22Rv1 (cell line): ENCODE data around the gene TEX35.

Source experiments
- H3K27ac ChIP-seq: fragments of 450-650 bp; 2 replicates; pipeline ENCODE4 v1.5.1; 2017
- ZFX ChIP-seq: fragments of 450-650 bp; IDR thresholded peaks from 2 replicates; pipeline ENCODE4 v1.6.1; 2017; ENCODE audit warnings: antibody characterized with exemption, borderline replicate concordance
- TF ChIP-seq, protein P1 (sequence below): fragments of 450-650 bp; IDR thresholded peaks from 2 replicates; pipeline ENCODE4 v1.5.1; 2017; ENCODE audit warnings: mild to moderate bottlenecking

The TEX35 gene

DNA sequence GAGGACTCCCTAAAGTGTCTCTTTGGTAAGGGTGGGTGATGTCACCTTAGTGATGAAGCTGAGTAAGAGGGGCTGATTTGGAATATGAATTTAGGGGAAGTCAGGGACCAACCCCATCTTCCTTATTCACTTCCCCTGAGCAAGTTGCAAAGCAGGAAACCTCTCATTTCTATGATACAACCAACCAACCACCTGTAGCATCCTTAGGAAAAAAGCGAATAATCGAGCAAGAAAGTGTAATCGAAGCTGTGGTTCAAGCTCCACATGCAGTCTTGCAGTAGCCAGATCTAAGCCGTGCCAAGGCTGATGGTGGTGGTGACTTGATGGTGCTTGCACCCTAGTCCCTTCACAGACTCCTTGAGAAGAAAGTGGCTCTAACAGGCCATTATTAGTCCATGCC is 3.2 kb downstream of the TEX35 start:
- TF ChIP-seq, protein P1, sequence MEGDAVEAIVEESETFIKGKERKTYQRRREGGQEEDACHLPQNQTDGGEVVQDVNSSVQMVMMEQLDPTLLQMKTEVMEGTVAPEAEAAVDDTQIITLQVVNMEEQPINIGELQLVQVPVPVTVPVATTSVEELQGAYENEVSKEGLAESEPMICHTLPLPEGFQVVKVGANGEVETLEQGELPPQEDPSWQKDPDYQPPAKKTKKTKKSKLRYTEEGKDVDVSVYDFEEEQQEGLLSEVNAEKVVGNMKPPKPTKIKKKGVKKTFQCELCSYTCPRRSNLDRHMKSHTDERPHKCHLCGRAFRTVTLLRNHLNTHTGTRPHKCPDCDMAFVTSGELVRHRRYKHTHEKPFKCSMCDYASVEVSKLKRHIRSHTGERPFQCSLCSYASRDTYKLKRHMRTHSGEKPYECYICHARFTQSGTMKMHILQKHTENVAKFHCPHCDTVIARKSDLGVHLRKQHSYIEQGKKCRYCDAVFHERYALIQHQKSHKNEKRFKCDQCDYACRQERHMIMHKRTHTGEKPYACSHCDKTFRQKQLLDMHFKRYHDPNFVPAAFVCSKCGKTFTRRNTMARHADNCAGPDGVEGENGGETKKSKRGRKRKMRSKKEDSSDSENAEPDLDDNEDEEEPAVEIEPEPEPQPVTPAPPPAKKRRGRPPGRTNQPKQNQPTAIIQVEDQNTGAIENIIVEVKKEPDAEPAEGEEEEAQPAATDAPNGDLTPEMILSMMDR = no peak
- TF ChIP-seq ZFX = no peak
- H3K27ac ChIP-seq = no peak overlapping the region

DNA sequence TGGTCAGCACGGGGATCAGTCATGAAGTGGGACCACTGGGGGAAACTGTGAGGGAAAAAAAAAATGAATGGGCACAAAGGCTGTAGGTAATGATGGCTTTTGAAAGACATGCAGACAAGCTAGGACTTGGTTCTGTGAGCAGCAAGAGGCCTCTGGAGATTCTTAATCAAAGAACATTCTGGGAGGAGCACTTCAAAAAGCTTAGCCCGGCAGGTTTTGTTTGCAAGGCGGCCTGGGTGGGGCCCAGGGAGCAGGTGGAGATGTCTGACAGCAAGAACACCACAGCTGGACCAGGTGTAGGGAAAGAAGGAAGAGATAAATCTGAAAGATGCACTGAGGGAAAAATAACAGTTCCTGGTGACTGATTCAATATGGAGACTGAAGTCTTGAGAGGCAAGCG is 6.0 kb downstream of the TEX35 start:
- TF ChIP-seq ZFX = no peak
- H3K27ac ChIP-seq = no peak overlapping the region

DNA sequence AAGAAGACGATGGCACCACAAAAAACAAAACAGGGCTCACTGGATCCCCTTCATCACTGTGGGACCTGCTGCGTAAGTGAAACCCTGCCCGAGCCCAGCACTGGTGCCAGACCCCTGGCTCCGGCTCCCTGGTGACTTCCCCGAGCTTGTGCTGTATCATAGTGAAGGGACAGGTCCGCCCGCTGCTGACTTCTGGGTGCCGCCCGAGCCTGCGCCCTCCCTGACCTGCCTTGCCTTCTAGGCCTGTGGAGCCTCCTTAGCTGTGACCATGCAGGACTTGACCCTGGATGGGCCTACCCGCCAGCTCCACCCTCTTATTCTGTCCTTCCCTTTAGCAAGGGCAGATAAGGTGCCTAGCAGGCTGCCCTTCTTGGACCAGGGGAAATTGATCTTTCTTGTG is 7.9 kb downstream of the TEX35 start:
- no peak for TF ChIP-seq ZFX
- TF ChIP-seq, protein P1 = no peak
- H3K27ac ChIP-seq = no peak overlapping the region

DNA sequence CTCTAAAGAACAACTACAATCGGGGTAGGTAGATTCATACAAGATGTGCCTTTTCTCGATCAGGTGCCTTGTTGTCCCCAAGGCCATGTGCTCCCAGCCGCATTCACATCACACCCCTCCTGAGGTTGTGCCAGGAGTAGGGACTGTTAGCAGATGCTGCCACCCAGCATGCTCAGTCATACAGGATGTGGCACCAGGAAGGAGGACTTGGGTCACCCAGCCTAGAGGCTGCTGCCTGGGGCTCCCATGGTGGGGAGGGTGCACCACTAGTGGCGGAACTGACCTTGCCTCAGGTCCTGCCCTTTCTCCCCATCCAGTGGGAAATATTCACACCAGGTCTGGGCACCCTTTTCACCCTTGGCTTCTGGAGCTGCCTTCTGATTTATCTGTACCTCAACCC is 8.3 kb downstream of the TEX35 start:
- no peak for TF ChIP-seq ZFX
- TF ChIP-seq, protein P1 = no peak

DNA sequence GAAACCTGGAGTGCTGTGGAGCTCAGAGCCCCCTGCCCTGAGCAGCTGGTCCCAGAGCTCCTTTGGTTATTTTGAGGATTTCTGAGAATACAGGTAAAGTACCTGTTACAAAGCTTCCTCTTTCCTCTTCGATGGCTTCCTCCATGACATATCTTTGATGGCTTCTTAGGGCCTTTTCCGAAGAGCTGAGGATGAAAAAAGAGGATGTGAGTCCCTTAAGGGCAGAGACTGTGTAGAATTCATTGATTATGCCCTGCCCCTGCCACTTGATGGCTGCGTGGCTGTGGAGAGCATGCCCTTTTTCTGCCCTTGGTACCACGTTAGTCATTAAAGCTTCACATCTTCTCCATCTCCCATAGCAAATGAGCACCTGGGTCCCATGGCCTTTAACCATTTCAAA is 14.2 kb downstream of the TEX35 start:
- TF ChIP-seq, protein P1 = no peak
- no peak for TF ChIP-seq ZFX
- no peak overlapping the region for H3K27ac ChIP-seq

More for the DNA sequence above, 8.3 kb downstream of the TEX35 start:
- H3K27ac ChIP-seq = no peak overlapping the region

DNA sequence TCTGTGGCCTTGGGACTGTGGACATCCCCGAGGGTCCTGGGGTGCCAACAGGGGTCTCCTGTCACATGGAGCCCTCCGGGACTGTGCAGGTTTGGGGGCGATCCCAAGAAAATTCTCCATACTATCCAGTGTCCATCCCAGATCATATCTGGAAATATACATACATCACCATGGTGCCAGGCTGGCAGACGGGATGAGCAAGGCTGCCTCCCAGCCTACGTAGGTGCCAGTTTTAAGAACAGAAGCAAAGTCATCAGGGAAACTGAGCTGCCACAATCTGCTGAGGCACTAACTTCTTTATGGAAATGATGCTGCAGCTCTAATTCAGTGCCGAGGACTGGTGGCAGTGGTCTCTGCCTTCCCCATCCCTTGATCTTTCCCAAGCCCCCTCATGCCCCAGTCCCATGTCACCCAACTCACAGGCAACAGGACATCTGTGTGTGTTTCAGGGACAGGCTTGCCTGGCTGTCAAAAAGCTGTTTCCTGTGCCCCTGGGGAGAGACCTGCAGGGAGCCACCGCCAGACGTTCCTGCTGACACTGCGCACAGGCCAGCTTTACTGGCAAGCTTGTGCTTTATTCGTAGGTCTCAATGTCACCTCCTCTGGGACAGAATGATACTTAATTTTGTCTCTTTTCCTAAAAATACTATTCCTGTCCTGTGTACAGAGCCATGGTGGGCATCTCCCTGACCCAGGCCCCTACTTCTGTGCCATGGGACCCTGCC is 15.5 kb downstream of the TEX35 start:
- no peak for TF ChIP-seq ZFX
- TF ChIP-seq, protein P1 = no peak
- no peak overlapping the region for H3K27ac ChIP-seq

DNA sequence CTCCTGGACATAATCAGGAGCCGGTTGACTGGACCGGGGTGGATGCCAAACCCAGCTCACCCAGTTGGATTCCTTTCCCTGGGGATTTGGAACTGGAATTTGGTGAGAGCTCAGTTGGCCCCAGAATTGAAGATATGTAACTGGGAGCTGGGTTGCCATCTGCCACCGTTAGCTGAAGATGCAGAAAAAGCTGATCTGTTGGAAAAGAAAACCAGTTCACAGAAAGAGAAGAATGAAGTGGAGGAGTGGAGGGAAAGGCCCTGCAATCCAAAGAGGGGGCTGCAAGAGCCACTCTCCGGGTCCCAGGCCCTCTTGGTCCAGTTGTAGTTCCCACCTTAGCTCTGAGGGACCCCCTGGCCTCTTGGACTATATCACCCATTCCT is 16.0 kb downstream of the TEX35 start:
- no peak overlapping the region for H3K27ac ChIP-seq
- TF ChIP-seq, protein P1 = no peak
